NOMO-1 treated with DMSO at 0.1 percent for 48 hours (cell line): Measurements from ENCODE around the gene CAND2.
"Not testable (repeated sequence)": the region's sequence is repeated elsewhere in the genome, so short reads cannot be mapped to it uniquely, and the experiment has no call there.

Experiments
- DNase-seq: peaks from one replicate; lab custom pipeline; 2025; ENCODE audit not compliant: unreplicated experiment; lab: John Stamatoyannopoulos, UW

Gene CAND2

DNA sequence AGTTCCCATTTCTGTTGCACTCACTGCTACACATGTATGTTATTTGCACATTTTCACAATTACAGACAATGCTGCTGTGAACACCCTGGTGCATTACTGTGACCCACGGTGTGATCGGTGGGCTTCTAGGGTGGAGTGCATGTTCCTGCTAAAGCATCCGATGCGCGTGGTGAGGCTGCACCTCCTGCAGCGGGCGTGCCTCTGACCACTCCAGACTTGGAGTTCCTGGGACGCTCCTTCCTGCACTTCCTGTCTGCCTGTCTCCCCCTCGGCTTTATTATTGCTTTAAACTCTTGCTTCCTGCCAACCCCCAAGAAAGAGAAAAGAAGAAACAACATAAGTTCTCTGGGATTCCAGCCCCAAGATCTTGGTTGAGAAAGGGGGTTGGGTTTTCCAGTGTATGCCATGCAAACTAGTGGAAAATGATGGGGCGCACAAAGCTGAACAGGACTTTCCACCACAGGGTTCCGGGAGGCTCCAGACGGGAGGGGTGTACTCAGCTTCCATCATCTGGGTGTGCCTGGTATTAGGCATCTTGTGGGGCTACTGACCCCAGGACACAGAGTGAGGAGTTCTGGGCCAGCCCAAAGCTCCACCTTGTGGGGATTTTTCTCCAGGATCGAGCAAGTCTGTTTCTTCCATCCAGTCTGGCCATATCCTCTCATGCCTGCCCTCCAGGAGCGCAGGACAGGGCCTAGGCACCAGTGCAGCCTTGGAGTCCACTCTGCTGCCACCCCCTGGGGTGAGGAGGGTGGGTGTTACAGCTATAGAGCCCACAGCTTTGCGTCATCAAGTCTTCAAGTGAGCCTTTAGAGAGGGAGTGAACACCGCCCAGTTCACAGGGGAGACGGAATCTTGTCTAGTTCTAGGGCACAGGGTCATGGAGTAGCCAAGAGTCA is 33.7 kb downstream of the CAND2 start:
- no peak for DNase-seq

DNA sequence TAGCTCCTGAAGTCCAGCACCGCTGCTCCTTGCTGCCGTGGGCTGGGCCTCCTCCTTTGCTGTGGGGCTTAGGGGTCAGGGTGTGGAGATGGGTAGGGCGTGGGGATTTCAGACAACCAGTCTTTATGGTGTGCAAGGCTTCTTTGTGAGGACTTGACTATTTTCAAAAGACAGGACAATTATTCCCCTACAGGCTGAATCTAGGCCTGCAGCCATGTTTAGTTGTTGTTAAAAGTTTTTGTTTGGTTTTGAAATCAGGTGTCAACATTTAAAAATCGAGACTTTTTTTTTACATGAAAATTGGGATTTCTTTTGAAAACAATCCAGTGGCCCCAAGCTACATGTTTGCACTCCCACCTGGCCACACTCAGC is 34.3 kb downstream of the CAND2 start:
- no peak for DNase-seq

DNA sequence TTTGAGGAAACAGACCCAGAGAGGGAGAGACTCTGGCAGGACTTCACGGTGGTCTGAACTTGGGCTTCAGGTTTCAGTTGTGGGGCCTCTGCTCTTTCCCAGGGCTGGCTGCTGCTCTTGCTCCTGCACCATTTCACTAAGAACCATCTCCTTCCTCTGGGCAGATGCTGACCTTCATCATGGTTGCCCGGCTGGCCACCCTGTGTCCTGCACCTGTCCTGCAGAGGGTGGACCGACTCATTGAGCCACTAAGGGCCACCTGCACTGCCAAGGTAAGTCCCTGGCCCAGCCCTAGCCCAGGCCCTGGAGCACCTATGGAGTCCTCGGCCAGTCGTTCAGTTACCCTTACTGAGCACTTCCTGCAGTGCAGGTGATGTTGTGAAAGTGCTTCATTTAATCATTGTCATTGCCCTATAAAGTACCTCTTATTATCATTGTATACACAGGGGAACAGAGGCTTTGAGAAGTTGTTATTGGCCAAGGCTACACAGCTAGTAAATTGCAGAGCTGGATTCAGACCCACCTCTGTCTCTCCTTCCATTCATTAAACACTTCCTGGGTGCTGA is 34.9 kb downstream of the CAND2 start:
- DNase-seq = no peak

DNA sequence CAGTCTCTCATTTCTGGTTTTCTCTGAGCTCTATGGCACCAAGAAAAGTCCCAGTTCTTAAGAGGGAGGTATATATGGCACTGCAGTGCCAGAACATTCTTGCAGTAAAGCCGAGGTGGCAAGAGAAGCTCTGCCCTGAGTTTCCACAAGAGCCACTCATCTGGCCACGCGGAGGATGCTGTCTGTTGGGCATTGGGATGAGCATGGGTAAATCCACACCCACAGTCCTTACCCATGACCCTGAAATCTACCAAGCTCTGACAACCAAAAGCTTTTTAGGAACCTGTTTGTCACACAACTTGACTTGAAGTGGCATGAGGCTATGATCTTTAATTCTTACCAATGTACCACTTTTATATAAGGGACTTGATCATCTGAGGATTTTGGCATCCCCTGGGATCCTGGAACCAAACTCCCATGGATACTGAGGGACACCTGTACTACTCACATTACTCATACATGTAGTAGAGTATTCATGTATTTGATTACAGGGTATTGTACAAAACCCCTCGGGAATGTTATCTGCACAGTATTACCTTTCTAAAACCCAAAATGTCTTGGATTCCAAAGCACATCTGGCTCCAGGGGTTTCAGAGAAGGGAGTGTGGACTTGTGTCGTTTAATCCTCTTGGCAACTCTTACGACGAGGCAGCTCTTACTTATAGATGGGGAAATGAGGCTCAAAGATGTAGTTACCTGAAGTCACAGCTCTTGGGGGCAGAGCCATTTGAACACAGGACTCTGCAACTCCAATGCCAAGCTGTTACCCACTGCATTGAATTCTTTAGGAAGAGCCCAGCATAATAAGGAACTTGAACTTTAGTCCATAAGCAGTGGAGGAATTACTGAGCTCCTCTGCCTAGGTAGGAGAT is 36.1 kb downstream of the CAND2 start:
- DNase-seq = no peak

DNA sequence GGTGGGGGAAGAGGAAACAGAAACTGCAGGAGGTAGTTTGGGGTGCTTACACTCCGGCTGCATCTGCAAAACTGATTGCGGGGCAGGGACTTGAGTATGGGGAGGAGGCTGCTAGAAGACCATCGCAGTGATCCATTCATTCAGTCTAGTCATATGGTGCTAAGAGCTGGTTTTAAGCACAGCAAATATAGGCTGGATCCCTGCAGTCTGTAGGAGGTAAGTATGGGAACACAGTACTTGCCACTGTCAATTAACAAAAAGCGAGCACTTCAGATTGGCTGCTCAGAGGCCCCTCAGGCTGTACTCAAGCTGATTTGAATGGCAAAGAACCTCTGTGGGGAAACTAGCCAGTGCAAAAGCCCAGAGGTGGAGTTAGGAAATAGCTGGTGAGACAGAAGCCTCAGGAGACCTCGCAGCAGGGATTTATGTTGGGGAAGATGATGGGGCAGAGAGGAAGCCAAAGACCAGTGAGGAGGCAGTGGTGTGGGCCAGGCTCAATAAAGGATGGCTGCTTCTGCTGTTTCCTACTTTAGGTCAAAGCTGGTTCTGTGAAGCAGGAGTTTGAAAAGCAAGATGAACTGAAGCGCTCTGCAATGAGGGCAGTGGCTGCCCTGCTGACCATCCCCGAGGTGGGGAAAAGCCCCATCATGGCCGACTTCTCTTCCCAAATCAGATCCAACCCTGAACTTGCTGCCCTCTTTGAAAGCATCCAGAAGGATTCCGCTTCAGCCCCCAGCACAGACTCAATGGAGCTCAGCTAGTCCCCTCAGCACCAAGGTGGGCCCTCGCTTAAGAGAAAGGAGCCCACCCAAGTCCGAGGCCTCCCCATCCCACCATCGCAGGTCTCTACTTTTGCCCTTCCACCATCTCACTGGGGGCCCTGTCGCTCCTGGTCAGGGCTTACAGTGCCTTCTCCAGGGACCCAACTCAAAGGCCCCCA is 37.0 kb downstream of the CAND2 start:
- no peak for DNase-seq

DNA sequence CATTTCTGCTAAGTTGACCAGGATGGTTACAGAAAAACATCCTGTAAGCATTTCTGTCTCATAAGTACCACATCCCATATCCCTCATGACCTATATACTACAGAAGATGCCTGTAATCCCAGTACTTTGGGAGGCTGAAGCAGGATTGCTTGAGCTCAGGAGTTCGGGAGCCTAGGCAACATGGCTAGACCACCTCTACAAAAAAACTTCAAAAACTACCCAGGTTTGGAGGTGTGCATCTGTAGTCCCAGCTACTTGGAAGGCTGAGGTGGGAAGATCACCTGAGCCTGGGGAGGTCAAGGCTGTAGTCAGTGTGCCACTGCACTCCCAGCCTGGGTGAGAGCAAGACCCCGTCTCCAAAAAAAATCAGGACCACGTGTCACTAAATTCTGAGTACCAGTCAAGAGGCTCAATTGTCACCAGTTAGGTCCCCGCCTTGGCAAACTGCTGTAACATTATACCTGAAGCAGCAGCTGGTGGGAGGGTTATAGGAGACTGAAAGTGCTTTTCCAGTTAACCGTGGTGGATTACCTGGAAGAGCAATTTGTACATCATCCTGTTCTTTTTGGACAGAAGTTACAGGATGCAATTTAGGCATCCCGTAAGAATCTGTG is 38.7 kb downstream of the CAND2 start:
- DNase-seq = no peak

DNA sequence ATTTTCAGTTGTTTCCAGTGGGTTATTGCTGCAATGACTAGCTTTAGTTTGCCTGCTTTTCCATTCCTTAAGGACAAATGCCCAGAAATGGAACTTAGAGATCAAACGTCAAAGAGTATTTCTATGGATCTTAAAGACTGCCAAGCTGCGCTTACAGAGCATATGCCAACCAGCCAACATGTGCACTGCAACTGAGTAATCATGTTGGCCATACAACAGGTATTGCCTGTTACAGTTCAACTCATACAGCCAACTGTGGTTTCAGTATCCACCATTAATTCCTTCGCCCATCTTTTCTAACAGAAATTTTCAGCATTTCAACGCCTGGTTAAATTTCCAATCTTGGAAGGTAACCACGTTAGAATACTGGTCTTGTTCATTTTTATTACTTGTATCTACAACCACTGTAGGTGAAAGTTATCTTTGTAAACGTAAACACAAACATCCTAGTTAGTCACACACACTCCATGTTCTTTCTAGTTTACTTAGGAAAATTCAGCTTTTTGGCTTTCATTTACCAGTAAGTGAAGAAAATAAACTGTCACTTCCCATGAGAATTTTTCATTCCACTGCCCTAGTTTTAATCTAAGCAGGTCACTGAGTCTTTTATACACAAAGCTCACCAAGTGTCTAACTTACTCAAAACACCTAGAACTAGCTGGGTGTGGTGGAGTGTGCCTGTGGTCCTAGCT is 41.0 kb downstream of the CAND2 start:
- DNase-seq = no peak

DNA sequence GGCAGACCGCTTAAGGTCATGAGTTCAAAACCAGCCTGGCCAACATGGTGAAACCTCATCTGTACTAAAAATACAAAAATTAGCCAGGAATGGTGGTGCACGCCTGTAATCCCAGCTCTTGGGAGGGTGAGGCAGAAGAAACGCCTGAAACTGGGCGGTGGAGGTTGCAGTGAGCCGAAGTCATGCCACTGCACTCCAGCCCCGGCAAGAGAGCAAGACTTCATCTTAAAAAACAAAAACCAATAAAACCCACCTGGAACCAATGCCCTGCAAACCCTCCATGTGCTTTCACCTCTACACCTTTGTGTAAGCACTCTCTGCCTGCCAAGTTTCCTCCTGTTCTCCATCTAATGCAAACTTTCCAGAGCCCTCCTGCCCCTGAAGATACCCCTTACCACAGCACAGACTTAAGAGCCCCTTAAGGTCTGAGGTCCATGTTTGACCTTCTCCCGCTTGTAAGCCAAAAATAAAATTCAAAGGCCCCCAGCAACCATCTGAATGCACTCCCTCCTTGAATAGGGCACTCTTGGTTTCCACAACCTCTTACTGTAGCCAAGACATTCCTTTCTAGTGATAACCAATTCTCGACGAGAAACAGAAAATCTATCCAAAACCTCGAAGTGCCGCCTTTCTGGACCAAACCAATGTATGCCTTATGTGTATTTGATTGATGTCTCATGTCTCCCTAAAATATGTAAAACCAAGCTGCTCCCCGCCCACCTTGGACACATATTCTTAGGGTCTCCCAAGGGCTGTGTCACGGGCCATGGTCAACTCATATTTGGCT is 41.9 kb downstream of the CAND2 start:
- no peak for DNase-seq

DNA sequence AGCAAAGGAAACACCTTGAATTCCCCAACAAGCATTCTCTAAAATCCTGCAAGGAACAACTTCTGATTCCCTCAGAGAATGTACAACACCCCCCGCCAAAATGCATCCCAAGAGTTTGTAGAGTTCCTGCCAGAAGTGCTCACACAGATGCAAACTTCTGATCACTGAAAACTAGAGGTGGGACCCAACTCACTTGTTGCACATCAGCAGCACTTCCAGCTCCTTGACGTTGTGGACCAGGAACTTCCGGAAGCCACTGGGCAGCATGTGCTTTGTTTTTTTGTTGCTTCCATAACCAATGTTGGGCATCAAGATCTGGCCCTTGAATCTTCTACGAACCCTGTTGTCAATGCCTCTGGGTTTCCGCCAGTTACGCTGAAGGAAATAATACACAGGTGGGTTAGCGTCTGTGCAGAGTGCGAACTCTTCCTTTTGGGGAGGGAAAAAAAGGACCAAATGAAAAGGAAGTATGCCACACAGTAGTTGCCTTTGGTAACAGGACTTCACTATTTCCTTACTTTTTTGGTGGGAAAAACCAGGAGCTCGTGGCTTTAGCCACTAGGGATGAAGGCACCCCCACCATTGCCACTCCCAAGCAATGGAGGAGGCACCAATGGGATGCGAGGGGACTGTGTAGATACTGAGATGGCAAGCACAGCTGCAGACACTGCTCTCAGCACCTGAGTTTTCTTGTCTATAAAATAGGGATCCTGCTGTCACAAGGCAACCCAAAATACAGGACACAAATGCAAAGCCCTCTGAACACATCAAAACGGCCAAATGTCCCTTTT is 42.9 kb downstream of the CAND2 start:
- DNase-seq = no peak

DNA sequence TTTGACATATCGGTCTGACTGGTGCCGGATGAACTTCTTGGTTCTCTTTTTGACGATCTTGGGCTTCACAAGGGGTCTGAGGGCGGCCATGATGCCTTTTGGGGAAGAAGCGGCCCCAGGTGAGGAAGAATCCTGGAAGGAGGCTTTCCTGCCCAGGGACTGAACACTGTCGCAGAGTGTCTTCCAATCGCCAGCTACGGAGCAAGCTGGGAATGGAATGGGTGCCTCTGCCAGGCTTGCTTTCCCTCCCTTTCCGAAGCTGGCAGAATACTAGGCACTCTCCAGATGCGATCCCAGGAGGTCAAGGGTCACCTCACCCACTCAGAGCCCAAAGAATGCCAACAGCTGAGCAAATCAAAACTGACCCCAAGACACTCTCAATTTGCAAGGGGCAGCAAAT is 43.7 kb downstream of the CAND2 start:
- DNase-seq = not testable (repeated sequence)

DNA sequence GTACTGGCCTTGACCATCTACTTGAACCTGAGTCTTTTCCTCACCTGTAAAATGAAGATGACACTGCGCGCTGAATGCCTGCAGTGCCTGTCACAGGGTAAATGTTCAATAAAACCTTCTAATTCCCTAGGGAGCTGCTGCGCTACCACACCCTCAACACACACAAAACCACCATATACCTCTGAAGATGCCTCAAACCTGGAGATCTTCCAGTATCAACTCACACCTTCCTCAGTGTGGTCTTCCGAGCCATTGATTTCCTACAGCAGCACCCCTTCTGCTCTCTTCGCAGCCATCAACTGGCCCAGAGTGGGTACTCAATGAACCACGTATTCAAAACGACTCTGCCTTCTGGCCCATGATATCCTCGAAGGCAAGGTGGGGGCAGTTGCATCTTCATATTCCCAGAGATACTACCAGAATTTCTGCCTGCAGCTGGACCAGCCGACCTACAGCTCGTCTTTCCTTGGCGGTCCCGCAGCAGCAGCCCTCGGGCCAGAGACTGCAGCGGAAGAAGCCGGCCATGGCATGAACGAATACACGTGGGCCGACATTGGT is 44.2 kb downstream of the CAND2 start:
- DNase-seq = no peak

DNA sequence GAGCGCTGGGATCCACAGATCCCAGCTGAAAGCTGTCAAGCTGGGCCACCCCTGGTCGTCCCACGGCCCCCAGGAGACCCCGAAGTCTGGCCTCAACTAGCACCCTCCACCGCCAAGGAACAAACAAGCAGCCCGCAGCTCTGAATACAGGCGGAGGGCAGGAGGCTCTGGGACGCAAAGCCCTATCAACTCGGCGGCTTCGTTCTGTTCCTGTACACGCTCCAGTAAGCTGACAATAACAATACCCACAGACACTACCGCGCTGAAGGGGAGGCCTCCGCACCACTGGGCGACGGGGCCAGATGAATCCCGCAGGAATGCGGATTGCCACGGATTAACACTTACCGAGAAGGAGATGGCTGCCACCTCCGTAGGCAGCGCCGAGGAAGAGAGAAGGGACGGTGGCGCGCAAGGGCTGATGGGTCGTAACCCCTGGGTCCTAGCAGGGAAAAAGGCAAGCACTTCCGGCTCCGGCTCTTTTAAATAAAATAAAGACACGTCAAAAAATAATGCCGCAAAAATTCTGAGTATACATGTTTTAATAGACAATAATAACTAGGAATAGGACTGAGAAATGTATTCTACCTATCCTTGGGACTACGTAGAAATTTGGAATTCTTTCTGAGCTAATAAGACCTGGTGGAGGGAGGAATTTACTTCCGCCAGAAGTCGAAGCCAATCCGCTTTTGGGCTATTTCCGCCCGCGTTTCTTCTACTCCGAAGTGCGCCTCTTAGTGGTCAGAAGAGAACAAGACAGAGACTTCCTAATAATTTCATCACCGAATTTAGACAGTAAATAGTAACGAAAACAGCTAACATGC is 44.9 kb downstream of the CAND2 start, which contains the start of gene RPL32:
RPL32 (minus strand) TSS at position 417 of the 821 bp plus-strand sequence. CDS start 1,328 bp downstream, outside the sequence.
- peak; percentile 95 for DNase-seq

DNA sequence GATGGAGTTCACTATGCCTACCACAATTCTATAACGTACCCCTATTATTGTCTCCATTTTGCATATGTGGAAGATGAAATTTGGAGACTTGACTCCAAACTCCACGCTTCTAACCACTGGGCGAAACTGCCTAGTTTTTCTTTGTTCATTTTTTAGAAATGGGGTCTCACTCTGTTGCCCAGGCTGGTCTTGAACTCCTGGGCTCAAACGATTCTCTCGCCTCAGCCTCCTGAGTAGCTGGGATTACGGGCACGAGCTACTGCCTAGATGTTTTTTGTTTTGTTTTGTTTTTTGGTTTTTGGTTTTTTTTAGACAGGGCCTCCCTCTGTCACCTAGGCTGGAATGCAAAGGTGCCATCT is 45.5 kb downstream of the CAND2 start:
- DNase-seq = no peak

DNA sequence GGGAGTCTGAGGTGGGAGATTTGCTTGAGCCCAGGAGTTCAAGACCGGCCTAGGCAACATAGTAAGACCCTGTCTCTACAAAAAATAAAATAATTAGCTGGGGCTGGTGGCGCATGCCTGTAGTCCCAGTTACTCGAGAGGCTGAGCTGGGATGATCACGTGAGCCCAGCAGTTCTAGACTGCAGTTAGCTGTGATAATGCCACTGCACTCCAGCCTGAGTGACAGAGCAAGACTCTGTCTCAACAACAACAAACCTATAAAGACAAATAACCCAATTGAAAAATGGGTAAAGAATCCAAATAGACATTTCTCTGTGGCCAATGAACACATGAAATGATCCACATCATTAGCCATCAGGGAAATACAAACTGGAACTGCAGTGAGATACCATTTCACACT is 46.0 kb downstream of the CAND2 start:
- DNase-seq = no peak

DNA sequence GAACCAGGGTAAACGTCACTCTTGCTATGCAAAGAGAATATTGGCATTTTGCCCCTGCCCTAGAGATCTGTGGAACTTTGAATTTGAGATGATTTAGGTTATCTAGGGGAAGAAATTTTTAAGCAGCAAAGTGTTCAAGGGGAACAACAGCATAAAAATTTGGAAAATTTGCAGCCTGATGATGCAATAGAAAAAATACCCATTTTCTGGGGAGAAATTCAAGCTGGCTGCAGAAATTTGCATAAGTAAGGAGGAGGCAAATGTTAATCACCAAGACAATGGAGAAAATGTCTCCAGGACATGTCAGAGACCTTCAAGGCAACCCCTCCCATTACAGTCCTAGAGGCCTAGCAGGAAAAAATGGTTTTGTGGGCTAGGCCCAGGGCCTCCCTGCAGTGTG is 49.3 kb downstream of the CAND2 start:
- no peak for DNase-seq

DNA sequence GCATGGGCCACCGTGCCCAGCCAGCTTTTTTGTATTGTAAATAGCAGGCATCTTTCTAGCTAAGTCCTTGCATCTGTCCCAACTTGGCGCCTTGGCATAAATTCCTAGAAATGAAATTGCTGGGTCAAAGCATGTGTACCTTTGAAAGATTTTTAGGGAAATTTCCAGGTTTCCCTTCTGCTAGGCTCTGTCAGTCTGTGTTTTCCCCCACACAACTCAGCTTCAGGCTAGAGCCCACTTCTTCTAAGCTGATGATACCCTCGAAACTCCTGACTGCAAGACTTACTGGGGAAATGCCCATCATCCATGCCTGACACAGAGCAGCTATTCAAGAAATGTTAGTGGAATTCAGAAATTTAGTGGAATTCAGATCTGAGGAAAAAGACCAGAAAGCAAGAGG is 55.7 kb downstream of the CAND2 start:
- DNase-seq = no peak

DNA sequence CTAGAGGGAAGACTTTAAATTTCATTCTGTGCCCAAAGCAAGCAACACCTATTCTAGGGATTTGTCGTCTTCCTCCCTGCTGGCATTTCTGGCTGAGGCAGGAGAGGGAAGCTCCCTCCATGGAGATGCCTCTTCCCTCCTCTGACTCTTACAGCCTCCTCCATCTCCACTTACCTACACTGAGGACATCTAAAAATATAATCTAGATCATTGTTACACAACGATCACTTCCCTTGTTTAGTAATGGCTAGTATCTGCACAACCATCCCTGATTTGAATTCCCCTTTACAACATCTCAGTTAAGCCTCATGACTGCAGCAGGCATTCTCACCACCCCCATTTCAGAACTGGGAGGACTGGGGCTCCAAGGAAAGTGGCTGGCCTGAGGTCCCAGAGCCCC is 57.4 kb downstream of the CAND2 start:
- peak; percentile 37 for DNase-seq
